A673 (cell line): Measurements from ENCODE around the gene PRTG. TPM values are rescaled to one million over a fixed set of nuclear protein-coding genes. Genes with fewer than 3 reads are reported as not detected.

ENCODE experiments used
- BruUV-seq: library from RNA; stranded (reverse); fragments of 400-500 nt; replicated peaks from 2 replicates; lab custom pipeline; 2021; lab: Mats Ljungman, UMichigan
- CTCF ChIA-PET: fragments of 300-600 bp; sonication (Branson Sonifier 250); formaldehyde crosslinking; loops from one replicate; lab custom pipeline; 2022; ENCODE audit warnings: antibody characterized with exemption; lab: Charles Lee
- POLR2A ChIA-PET: fragments of 300-600 bp; sonication (Branson Sonifier 250); formaldehyde crosslinking; loops from one replicate; lab custom pipeline; 2022; ENCODE audit warnings: antibody characterized with exemption; ENCODE audit not compliant: low non-redundant PET; lab: Charles Lee
- DNase-seq: peaks from one replicate; pipeline ENCODE4 v3.0.0-alpha.2; 2015; ENCODE audit warnings: low spot score
- H3K27ac ChIP-seq: fragments of 200-600 bp; sonication (generic); 2 replicates; pipeline ENCODE4 v1.5.1; 2016; ENCODE audit warnings: mixed run types, low read depth, mild to moderate bottlenecking, mixed read lengths, antibody characterized with exemption, low read length; ENCODE audit not compliant: poor library complexity, severe bottlenecking
- H3K27me3 ChIP-seq: fragments of 200-600 bp; sonication (generic); replicated peaks from 2 replicates; pipeline ENCODE4 v1.6.1; 2017; ENCODE audit warnings: mixed run types, low read depth, mild to moderate bottlenecking, mixed read lengths, antibody characterized with exemption, low read length; ENCODE audit not compliant: insufficient read depth, poor library complexity
- H3K36me3 ChIP-seq: fragments of 200-600 bp; sonication (generic); 2 replicates; pipeline ENCODE4 v1.6.1; 2016; ENCODE audit warnings: mixed run types, mild to moderate bottlenecking, mixed read lengths, antibody characterized with exemption, low read length; ENCODE audit not compliant: insufficient read depth, poor library complexity, severe bottlenecking
- H3K4me1 ChIP-seq: fragments of 200-600 bp; sonication (generic); 2 replicates; pipeline ENCODE4 v1.6.1; 2017; ENCODE audit warnings: mixed run types, mild to moderate bottlenecking, mixed read lengths, antibody characterized with exemption, low read length; ENCODE audit not compliant: insufficient read depth, poor library complexity, severe bottlenecking
- H3K4me3 ChIP-seq: fragments of 200-600 bp; sonication (generic); 2 replicates; pipeline ENCODE4 v1.5.1; 2016; ENCODE audit warnings: low read depth, mixed run types, mild to moderate bottlenecking, mixed read lengths, low read length; ENCODE audit not compliant: poor library complexity, severe bottlenecking
- H3K9me3 ChIP-seq: fragments of 200-600 bp; sonication (generic); 2 replicates; pipeline ENCODE4 v1.6.1; 2016; ENCODE audit warnings: mixed run types, low read depth, mild to moderate bottlenecking, mixed read lengths, antibody characterized with exemption, low read length; ENCODE audit not compliant: poor library complexity, severe bottlenecking
- CTCF ChIP-seq: fragments of 300-800, 200-600 bp; sonication (generic); conservative IDR thresholded peaks from 2 replicates; pipeline ENCODE4 v1.5.1; 2017; ENCODE audit warnings: low read depth, mild to moderate bottlenecking, antibody characterized with exemption, low read length, moderate library complexity, mixed read lengths
- EZH2 ChIP-seq: fragments of 200-600 bp; sonication (generic); IDR thresholded peaks from 2 replicates; pipeline ENCODE4 v1.6.1; 2017; ENCODE audit warnings: borderline replicate concordance, low read depth, mild to moderate bottlenecking, mixed read lengths, antibody characterized with exemption, low read length; ENCODE audit not compliant: poor library complexity, severe bottlenecking
- intact Hi-C: fragments of 100-400 bp; cut with micrococcal nuclease; formaldehyde crosslinking; loops from one replicate; pipeline ENCODE4 v1.10.0; 2022; ENCODE audit not compliant: unreplicated experiment
- total RNA-seq: library from RNA; stranded (reverse); gene quantifications from 2 replicates; pipeline ENCODE4 v1.2.3, GENCODE V29; 2021

PRTG gene
- total RNA-seq, 1 experiment from 2014 or later = 0.02 TPM

DNA sequence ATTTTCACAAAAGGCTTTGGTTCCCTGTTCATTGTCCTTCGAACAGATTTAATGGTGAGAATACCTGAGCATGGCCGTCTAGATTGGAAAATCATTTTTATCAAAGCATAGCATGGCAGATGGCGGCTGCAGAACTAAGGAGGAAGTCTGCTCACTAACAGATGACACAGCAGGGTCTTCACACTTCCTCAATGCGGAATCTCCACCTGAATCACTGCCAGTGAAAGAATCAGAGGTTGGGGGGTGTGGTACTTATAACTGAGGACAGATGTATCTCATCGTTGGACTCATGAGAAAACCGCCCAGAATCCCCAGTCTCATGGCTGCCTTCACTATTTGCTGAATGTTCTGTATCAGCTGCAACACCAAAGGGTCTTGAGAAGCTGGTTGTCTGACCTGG is 123.2 kb downstream of the PRTG start:
- no peaks in the 10 kb centered on the region for H3K36me3 ChIP-seq
- BruUV-seq = no TSS peak
- H3K27me3 ChIP-seq = peaks cover 7% of the 10 kb centered on the region
- H3K9me3 ChIP-seq = no peaks in the 10 kb centered on the region
- ChIA-PET POLR2A (no interaction called here), CTCF (no interaction called here)
- no peak overlapping the region for H3K4me3 ChIP-seq
- H3K4me1 ChIP-seq = no peaks in the 10 kb centered on the region
- H3K27ac ChIP-seq = no peak overlapping the region
- no peak for DNase-seq
- TF ChIP-seq CTCF = no peak
- intact Hi-C loops = no loop called here

DNA sequence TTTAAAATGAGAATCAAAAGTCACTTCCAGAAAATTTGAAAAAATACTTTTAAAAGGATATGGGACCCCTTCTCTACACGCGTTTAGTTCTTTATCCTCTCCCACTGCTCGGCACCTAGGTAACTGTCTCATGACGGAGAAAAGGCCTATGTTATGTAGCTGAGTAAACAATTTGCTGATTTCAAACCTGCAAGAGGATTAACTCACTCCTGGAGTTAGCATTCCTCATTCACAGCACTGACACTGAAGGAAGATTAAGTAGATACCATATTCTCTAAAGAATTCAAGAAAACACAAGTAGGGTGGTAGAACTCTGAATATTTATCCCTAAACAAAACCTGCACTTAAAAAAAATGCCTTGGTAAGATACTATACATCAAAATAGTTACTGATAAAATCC is 124.6 kb downstream of the PRTG start:
- no peaks in the 10 kb centered on the region for H3K36me3 ChIP-seq
- POLR2A ChIA-PET = no interaction called here
- intact Hi-C loops = no loop called here
- no TSS peak for BruUV-seq
- no peak overlapping the region for H3K4me3 ChIP-seq
- H3K27ac ChIP-seq = no peak overlapping the region
- no peak for TF ChIP-seq EZH2
- TF ChIP-seq CTCF = no peak
- no peak for DNase-seq
- CTCF ChIA-PET = no interaction called here
- no peaks in the 10 kb centered on the region for H3K4me1 ChIP-seq
- H3K27me3 ChIP-seq = peaks cover 7% of the 10 kb centered on the region
- H3K9me3 ChIP-seq = no peaks in the 10 kb centered on the region

GRCh38 chr15:55615445-55615844 is 127.5 kb downstream of the PRTG start:
- BruUV-seq = no TSS peak
- H3K4me3 ChIP-seq = no peak overlapping the region
- CTCF ChIA-PET = no interaction called here

More at GRCh38 chr15:55615445-55615844, 127.5 kb downstream of the PRTG start:
- POLR2A ChIA-PET = no interaction called here
- Histone ChIP-seq H3K36me3 (no peaks in the 10 kb centered on the region), H3K27ac (no peak overlapping the region), H3K4me1 (no peaks in the 10 kb centered on the region), H3K9me3 (no peaks in the 10 kb centered on the region), H3K27me3 (peaks cover 7% of the 10 kb centered on the region)
- no peak for TF ChIP-seq EZH2
- no peak for TF ChIP-seq CTCF
- DNase-seq = no peak
- intact Hi-C loops = no loop called here
